C4-2B (cell line): ENCODE data around the gene STK11.

ENCODE experiments used
- ZFX ChIP-seq: fragments of 450-650 bp; IDR thresholded peaks from 2 replicates; pipeline ENCODE4 v1.6.1; 2017
- TF ChIP-seq, protein P1 (sequence below): fragments of 450-650 bp; conservative IDR thresholded peaks from 2 replicates; pipeline ENCODE4 v1.5.1; 2017; ENCODE audit warnings: mild to moderate bottlenecking

DNA sequence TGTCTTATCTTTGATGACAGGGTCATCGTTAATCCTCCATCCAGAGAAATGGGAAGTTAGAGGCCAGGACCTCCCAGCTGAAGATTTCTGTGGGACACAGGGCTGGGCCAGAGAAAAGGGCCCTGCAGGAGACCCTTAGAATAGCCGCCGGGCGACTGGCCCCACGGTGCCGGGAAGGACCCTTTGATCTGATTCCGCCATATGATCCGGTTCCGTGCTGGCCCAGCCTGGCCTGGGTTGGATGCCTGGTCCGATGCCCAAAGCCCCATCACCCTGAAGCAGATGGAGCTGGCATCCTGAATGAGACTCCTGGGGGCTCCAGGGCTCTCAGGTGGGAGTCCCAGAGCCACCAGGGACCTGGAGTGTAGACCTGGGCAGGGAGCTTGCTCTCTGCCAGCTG is 6.0 kb upstream of the STK11 start:
- TF ChIP-seq, protein P1, sequence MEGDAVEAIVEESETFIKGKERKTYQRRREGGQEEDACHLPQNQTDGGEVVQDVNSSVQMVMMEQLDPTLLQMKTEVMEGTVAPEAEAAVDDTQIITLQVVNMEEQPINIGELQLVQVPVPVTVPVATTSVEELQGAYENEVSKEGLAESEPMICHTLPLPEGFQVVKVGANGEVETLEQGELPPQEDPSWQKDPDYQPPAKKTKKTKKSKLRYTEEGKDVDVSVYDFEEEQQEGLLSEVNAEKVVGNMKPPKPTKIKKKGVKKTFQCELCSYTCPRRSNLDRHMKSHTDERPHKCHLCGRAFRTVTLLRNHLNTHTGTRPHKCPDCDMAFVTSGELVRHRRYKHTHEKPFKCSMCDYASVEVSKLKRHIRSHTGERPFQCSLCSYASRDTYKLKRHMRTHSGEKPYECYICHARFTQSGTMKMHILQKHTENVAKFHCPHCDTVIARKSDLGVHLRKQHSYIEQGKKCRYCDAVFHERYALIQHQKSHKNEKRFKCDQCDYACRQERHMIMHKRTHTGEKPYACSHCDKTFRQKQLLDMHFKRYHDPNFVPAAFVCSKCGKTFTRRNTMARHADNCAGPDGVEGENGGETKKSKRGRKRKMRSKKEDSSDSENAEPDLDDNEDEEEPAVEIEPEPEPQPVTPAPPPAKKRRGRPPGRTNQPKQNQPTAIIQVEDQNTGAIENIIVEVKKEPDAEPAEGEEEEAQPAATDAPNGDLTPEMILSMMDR, result no peak
- no peak for TF ChIP-seq ZFX
